ENCODE results near the gene SETMAR.
A peak's percentile ranks its signal among the peaks of the same experiment; 100 is the strongest.
"Not testable (repeated sequence)": the region's sequence is repeated elsewhere in the genome, so short reads cannot be mapped to it uniquely, and the experiment has no call there.

Gene SETMAR

GRCh38 chr3:4292301-4292700, 10.9 kb upstream of the SETMAR start:
- Histone ChIP-seq H3K36me3 (ENCODE audit: control insufficient read depth in 5 of 5, insufficient read depth in 5 of 5, low read length in 5 of 5) (no peaks in the 10 kb centered on the region), H3K9ac (ENCODE audit: low read length in 5 of 5) (no peak overlapping the region), H3K27ac (ENCODE audit: low read depth, low read length) (no peak overlapping the region), H3K9me3 (ENCODE audit: control insufficient read depth in 5 of 5, low read length in 5 of 5) (no peaks in the 10 kb centered on the region), H3K4me3 (ENCODE audit: low read depth in 1 of 5, low read length in 5 of 5) (no peak overlapping the region), H3K4me1 (ENCODE audit: control insufficient read depth in 5 of 5, insufficient read depth in 5 of 5, low read length in 5 of 5) (peaks cover 0 to 5% (median 0%) of the 10 kb centered on the region in 5 donors), H3K27me3 (ENCODE audit: control insufficient read depth in 5 of 5, insufficient read depth in 4 of 5, low read length in 5 of 5) (no peaks in the 10 kb centered on the region)

GRCh38 chr3:4294616-4295327, 8.4 kb upstream of the SETMAR start:
- Histone ChIP-seq H3K9me3 (ENCODE audit: control insufficient read depth in 5 of 5, low read length in 5 of 5) (no peaks in the 10 kb centered on the region), H3K36me3 (ENCODE audit: control insufficient read depth in 5 of 5, insufficient read depth in 5 of 5, low read length in 5 of 5) (no peaks in the 10 kb centered on the region), H3K4me1 (ENCODE audit: control insufficient read depth in 5 of 5, insufficient read depth in 5 of 5, low read length in 5 of 5) (no peaks in the 10 kb centered on the region), H3K27ac (ENCODE audit: low read depth, low read length) (no peak overlapping the region), H3K4me3 (ENCODE audit: low read depth in 1 of 5, low read length in 5 of 5) (no peak overlapping the region), H3K9ac (ENCODE audit: low read length in 5 of 5) (no peak overlapping the region), H3K27me3 (ENCODE audit: control insufficient read depth in 5 of 5, insufficient read depth in 4 of 5, low read length in 5 of 5) (no peaks in the 10 kb centered on the region)

- not testable (repeated sequence) for H3K9ac ChIP-seq (ENCODE audit: low read length in 5 of 5); H3K4me1 ChIP-seq (ENCODE audit: control insufficient read depth in 5 of 5, insufficient read depth in 5 of 5, low read length in 5 of 5); H3K4me3 ChIP-seq (ENCODE audit: low read depth in 1 of 5, low read length in 5 of 5); H3K36me3 ChIP-seq (ENCODE audit: control insufficient read depth in 5 of 5, insufficient read depth in 5 of 5, low read length in 5 of 5); H3K27me3 ChIP-seq (ENCODE audit: control insufficient read depth in 5 of 5, insufficient read depth in 4 of 5, low read length in 5 of 5); H3K9me3 ChIP-seq (ENCODE audit: control insufficient read depth in 5 of 5, low read length in 5 of 5); H3K27ac ChIP-seq (ENCODE audit: low read depth, low read length)
Measured at GRCh38 chr3:4296454-4296853, 6.7 kb upstream of the SETMAR start.

DNA sequence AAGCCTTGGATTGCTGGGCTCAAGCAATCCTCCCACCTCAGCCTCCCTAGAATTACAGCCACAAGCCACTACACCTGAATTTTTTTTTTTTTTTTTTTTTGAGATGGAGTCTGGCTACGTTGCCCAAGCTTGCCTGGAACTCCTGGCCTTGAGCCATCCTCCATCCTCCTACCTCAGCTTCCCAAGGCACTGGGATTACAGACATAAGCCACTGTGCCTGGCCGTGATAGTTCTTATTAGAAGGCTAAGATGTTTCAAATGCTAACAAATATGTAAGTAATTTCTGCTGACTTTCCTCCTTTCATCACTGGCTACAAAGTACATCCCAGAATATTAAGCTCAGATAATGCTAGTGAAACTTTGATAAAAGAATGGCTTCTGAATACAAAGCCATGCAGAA, 5.7 kb upstream of the SETMAR start:
- no peak overlapping the region for H3K9ac ChIP-seq (ENCODE audit: low read length in 5 of 5)
- H3K27me3 ChIP-seq (ENCODE audit: control insufficient read depth in 5 of 5, insufficient read depth in 4 of 5, low read length in 5 of 5) = no peaks in the 10 kb centered on the region
- H3K27ac ChIP-seq (ENCODE audit: low read depth, low read length) = no peak overlapping the region
- H3K9me3 ChIP-seq (ENCODE audit: control insufficient read depth in 5 of 5, low read length in 5 of 5) = no peaks in the 10 kb centered on the region
- no peaks in the 10 kb centered on the region for H3K36me3 ChIP-seq (ENCODE audit: control insufficient read depth in 5 of 5, insufficient read depth in 5 of 5, low read length in 5 of 5)
- H3K4me1 ChIP-seq (ENCODE audit: control insufficient read depth in 5 of 5, insufficient read depth in 5 of 5, low read length in 5 of 5) = no peaks in the 10 kb centered on the region
- H3K4me3 ChIP-seq (ENCODE audit: low read depth in 1 of 5, low read length in 5 of 5) = no peak overlapping the region

- H3K36me3 ChIP-seq (ENCODE audit: control insufficient read depth in 5 of 5, insufficient read depth in 5 of 5, low read length in 5 of 5) = no peaks in the 10 kb centered on the region
- peak overlapping the region; percentile 94 for H3K27ac ChIP-seq (ENCODE audit: low read depth, low read length)
- peak overlapping the region in 4 of 5 donors; percentile 52 to 96 (median 84) for H3K9ac ChIP-seq (ENCODE audit: low read length in 5 of 5)
- peak overlapping the region; percentile 53 to 98 (median 91) for H3K4me3 ChIP-seq (ENCODE audit: low read depth in 1 of 5, low read length in 5 of 5)
- no peaks in the 10 kb centered on the region for H3K27me3 ChIP-seq (ENCODE audit: control insufficient read depth in 5 of 5, insufficient read depth in 4 of 5, low read length in 5 of 5)
- no peaks in the 10 kb centered on the region for H3K9me3 ChIP-seq (ENCODE audit: control insufficient read depth in 5 of 5, low read length in 5 of 5)
- H3K4me1 ChIP-seq (ENCODE audit: control insufficient read depth in 5 of 5, insufficient read depth in 5 of 5, low read length in 5 of 5) = peaks cover 2 to 46% (median 43%) of the 10 kb centered on the region in 5 donors
Measured at GRCh38 chr3:4302747-4303146, 422 bp upstream of the SETMAR start.

- H3K4me3 ChIP-seq (ENCODE audit: low read depth in 1 of 5, low read length in 5 of 5); H3K27me3 ChIP-seq (ENCODE audit: control insufficient read depth in 5 of 5, insufficient read depth in 4 of 5, low read length in 5 of 5); H3K36me3 ChIP-seq (ENCODE audit: control insufficient read depth in 5 of 5, insufficient read depth in 5 of 5, low read length in 5 of 5); H3K9ac ChIP-seq (ENCODE audit: low read length in 5 of 5); H3K9me3 ChIP-seq (ENCODE audit: control insufficient read depth in 5 of 5, low read length in 5 of 5): not testable (repeated sequence)
- H3K4me1 ChIP-seq (ENCODE audit: control insufficient read depth in 5 of 5, insufficient read depth in 5 of 5, low read length in 5 of 5) = peaks cover 2 to 65% (median 61%) of the 10 kb centered on the region in 5 donors
- peak overlapping the region; percentile 94 for H3K27ac ChIP-seq (ENCODE audit: low read depth, low read length)
Measured at GRCh38 chr3:4305210-4305609, 2.0 kb downstream of the SETMAR start.

DNA sequence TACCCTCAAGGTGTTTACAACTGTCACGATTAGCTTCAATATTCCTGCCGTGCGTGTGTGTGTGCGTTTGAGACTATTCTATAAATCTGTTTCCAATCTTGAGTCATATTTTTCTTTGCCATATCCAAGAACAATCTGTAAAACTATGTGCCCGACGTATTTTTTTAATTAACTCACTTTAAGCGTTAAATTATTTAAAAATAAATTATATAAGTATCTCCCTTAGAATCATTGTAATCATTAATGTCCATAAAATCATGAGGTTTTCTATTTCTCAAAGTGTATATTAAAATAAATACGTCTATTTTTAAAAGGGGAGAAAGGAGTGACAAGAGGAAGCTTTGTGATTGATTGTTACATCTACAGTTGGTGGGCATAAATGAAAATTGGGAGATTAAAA, 2.9 kb downstream of the SETMAR start:
- H3K36me3 ChIP-seq (ENCODE audit: control insufficient read depth in 5 of 5, insufficient read depth in 5 of 5, low read length in 5 of 5) = no peaks in the 10 kb centered on the region
- no peaks in the 10 kb centered on the region for H3K27me3 ChIP-seq (ENCODE audit: control insufficient read depth in 5 of 5, insufficient read depth in 4 of 5, low read length in 5 of 5)
- peak overlapping the region; percentile 94 for H3K27ac ChIP-seq (ENCODE audit: low read depth, low read length)
- peak overlapping the region in 1 of 5 donors; percentile 9 for H3K4me3 ChIP-seq (ENCODE audit: low read depth in 1 of 5, low read length in 5 of 5)
- H3K4me1 ChIP-seq (ENCODE audit: control insufficient read depth in 5 of 5, insufficient read depth in 5 of 5, low read length in 5 of 5) = peaks cover 2 to 68% (median 61%) of the 10 kb centered on the region in 5 donors
- no peaks in the 10 kb centered on the region for H3K9me3 ChIP-seq (ENCODE audit: control insufficient read depth in 5 of 5, low read length in 5 of 5)
- H3K9ac ChIP-seq (ENCODE audit: low read length in 5 of 5) = no peak overlapping the region

- Histone ChIP-seq H3K4me3 (ENCODE audit: low read depth in 1 of 5, low read length in 5 of 5) (peak overlapping the region in 1 of 5 donors; percentile 41), H3K9me3 (ENCODE audit: control insufficient read depth in 5 of 5, low read length in 5 of 5) (no peaks in the 10 kb centered on the region), H3K27me3 (ENCODE audit: control insufficient read depth in 5 of 5, insufficient read depth in 4 of 5, low read length in 5 of 5) (no peaks in the 10 kb centered on the region), H3K4me1 (ENCODE audit: control insufficient read depth in 5 of 5, insufficient read depth in 5 of 5, low read length in 5 of 5) (peaks cover 2 to 72% (median 61%) of the 10 kb centered on the region in 5 donors), H3K36me3 (ENCODE audit: control insufficient read depth in 5 of 5, insufficient read depth in 5 of 5, low read length in 5 of 5) (no peaks in the 10 kb centered on the region), H3K27ac (ENCODE audit: low read depth, low read length) (peak overlapping the region; percentile 94), H3K9ac (ENCODE audit: low read length in 5 of 5) (peak overlapping the region in 1 of 5 donors; percentile 11)
Measured at GRCh38 chr3:4306860-4307259, 3.7 kb downstream of the SETMAR start.

DNA sequence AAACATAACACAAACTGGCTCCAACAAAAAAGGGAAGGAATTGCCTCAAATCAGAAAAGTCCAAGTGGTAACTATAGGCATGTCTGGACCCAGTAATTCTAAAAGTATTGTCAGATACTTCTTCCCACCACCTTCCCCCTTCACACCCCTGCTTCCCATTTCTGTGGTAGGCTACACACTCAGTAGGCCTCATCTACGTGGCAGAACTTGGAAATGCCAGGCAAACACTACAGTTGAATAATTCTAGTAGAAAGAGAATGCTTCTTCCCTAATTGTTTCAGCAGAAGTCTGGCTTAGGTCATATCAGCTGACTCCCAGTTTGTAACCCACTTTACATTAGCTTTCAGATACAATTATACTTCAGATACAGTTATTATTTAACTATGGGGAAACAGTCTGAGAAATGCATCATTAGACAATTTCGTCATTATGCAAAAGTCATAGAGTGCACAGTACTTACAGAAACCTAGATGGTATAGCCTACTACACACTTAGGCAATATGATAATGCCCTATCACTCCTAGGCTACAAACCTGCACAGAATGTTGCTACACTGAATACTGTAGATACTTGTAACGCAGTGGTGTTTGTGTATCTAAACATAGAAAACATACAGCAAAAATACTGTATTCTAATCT, 6.4 kb downstream of the SETMAR start:
- no peak overlapping the region for H3K9ac ChIP-seq (ENCODE audit: low read length in 5 of 5)
- peaks cover 7 to 13% (median 11%) of the 10 kb centered on the region in 5 donors for H3K36me3 ChIP-seq (ENCODE audit: control insufficient read depth in 5 of 5, insufficient read depth in 5 of 5, low read length in 5 of 5)
- no peaks in the 10 kb centered on the region for H3K9me3 ChIP-seq (ENCODE audit: control insufficient read depth in 5 of 5, low read length in 5 of 5)
- no peak overlapping the region for H3K27ac ChIP-seq (ENCODE audit: low read depth, low read length)
- H3K4me3 ChIP-seq (ENCODE audit: low read depth in 1 of 5, low read length in 5 of 5) = no peak overlapping the region
- H3K4me1 ChIP-seq (ENCODE audit: control insufficient read depth in 5 of 5, insufficient read depth in 5 of 5, low read length in 5 of 5) = peaks cover 0 to 57% (median 46%) of the 10 kb centered on the region in 5 donors
- H3K27me3 ChIP-seq (ENCODE audit: control insufficient read depth in 5 of 5, insufficient read depth in 4 of 5, low read length in 5 of 5) = no peaks in the 10 kb centered on the region

DNA sequence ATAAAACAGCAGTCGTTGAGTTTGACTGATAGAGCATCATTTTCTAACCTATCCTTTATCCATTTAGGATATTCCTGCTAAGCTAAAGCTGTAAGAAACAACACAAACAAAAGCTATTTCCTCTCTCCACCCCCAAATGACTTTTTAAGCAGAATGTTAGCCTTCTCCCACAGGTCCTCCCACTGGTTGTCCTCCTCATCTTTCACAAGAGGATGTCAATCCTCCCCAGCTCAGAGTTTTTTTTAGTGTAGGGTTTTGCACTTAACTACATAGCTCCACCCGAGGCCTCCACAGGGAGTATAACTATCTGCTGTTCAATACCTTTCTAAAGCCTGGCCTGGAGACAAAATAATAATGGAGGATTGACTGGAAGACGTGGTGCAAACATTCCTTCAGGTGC, 7.8 kb downstream of the SETMAR start:
- no peak overlapping the region for H3K4me3 ChIP-seq (ENCODE audit: low read depth in 1 of 5, low read length in 5 of 5)
- no peak overlapping the region for H3K9ac ChIP-seq (ENCODE audit: low read length in 5 of 5)
- H3K9me3 ChIP-seq (ENCODE audit: control insufficient read depth in 5 of 5, low read length in 5 of 5) = no peaks in the 10 kb centered on the region
- peaks cover 0 to 44% (median 33%) of the 10 kb centered on the region in 5 donors for H3K4me1 ChIP-seq (ENCODE audit: control insufficient read depth in 5 of 5, insufficient read depth in 5 of 5, low read length in 5 of 5)
- H3K27ac ChIP-seq (ENCODE audit: low read depth, low read length) = no peak overlapping the region
- peaks cover 12 to 17% (median 14%) of the 10 kb centered on the region in 5 donors for H3K36me3 ChIP-seq (ENCODE audit: control insufficient read depth in 5 of 5, insufficient read depth in 5 of 5, low read length in 5 of 5)
- H3K27me3 ChIP-seq (ENCODE audit: control insufficient read depth in 5 of 5, insufficient read depth in 4 of 5, low read length in 5 of 5) = no peaks in the 10 kb centered on the region

All from subcutaneous abdominal adipose tissue (tissue), 5 donors.